ENCODE data around the gene POLL. TPM values are rescaled to one million over a fixed set of nuclear protein-coding genes. Genes with fewer than 3 reads are reported as not detected.

POLL gene
- total RNA-seq, 1 experiment from 2014 or later = 27.2 TPM

- TF ChIP-seq EZH2 (IDR thresholded peaks at IDR 0.05; ENCODE audit: borderline replicate concordance, low read depth, low read length, poor library complexity, severe bottlenecking) (no peak), CTCF (conservative IDR thresholded peaks at IDR 0.05; ENCODE audit: low read depth, low read length) (no peak)
- H3K27ac ChIP-seq (ENCODE audit: low read depth, low read length, poor library complexity, severe bottlenecking) = no peak overlapping the region
- H3K36me3 ChIP-seq (ENCODE audit: insufficient read depth, low read length, poor library complexity, severe bottlenecking) = no peaks in the 10 kb centered on the region
- no peaks in the 10 kb centered on the region for H3K4me1 ChIP-seq (ENCODE audit: insufficient read depth, low read length, poor library complexity, severe bottlenecking)
- ChIA-PET CTCF (interaction anchor here (1.3 kb wide), 1 partner anchor 8 kb away, joined by 4 read pairs; no protein-coding TSS in a partner anchor), POLR2A (ENCODE audit: low non-redundant PET) (no interaction called here)
- no TSS peak for BruUV-seq (replicated peaks)
- H3K27me3 ChIP-seq (replicated peaks; ENCODE audit: insufficient read depth, low read depth, low read length, poor library complexity) = peaks cover 3% of the 10 kb centered on the region
- H3K9me3 ChIP-seq (ENCODE audit: low read depth, low read length, poor library complexity, severe bottlenecking) = no peaks in the 10 kb centered on the region
- DNase-seq (ENCODE audit: low spot score) = no peak
- intact Hi-C loops (cut with micrococcal nuclease; ENCODE audit: unreplicated experiment) = no loop called here
- no peak overlapping the region for H3K4me3 ChIP-seq (ENCODE audit: low read depth, low read length, poor library complexity, severe bottlenecking)
Observed at GRCh38 chr10:101561068-101561915, 26.8 kb downstream of the POLL start.

GRCh38 chr10:101560298-101561067 is 27.6 kb downstream of the POLL start:
- ChIA-PET POLR2A (ENCODE audit: low non-redundant PET) (no interaction called here), CTCF (no interaction called here)
- intact Hi-C loops (cut with micrococcal nuclease; ENCODE audit: unreplicated experiment) = no loop called here
- Histone ChIP-seq H3K4me1 (ENCODE audit: insufficient read depth, low read length, poor library complexity, severe bottlenecking) (no peaks in the 10 kb centered on the region), H3K9me3 (ENCODE audit: low read depth, low read length, poor library complexity, severe bottlenecking) (no peaks in the 10 kb centered on the region), H3K27ac (ENCODE audit: low read depth, low read length, poor library complexity, severe bottlenecking) (no peak overlapping the region), H3K4me3 (ENCODE audit: low read depth, low read length, poor library complexity, severe bottlenecking) (no peak overlapping the region), H3K36me3 (ENCODE audit: insufficient read depth, low read length, poor library complexity, severe bottlenecking) (no peaks in the 10 kb centered on the region), H3K27me3 (replicated peaks; ENCODE audit: insufficient read depth, low read depth, low read length, poor library complexity) (no peaks in the 10 kb centered on the region)
- TF ChIP-seq CTCF (conservative IDR thresholded peaks at IDR 0.05; ENCODE audit: low read depth, low read length) (no peak), EZH2 (IDR thresholded peaks at IDR 0.05; ENCODE audit: borderline replicate concordance, low read depth, low read length, poor library complexity, severe bottlenecking) (no peak)
- no TSS peak for BruUV-seq (replicated peaks)
- no peak for DNase-seq (ENCODE audit: low spot score)

- ChIA-PET CTCF (no interaction called here), POLR2A (ENCODE audit: low non-redundant PET) (no interaction called here)
- H3K27ac ChIP-seq (ENCODE audit: low read depth, low read length, poor library complexity, severe bottlenecking) = no peak overlapping the region
- no peak for DNase-seq (ENCODE audit: low spot score)
- TF ChIP-seq EZH2 (IDR thresholded peaks at IDR 0.05; ENCODE audit: borderline replicate concordance, low read depth, low read length, poor library complexity, severe bottlenecking) (no peak), CTCF (conservative IDR thresholded peaks at IDR 0.05; ENCODE audit: low read depth, low read length) (no peak)
- no TSS peak for BruUV-seq (replicated peaks)
- H3K4me1 ChIP-seq (ENCODE audit: insufficient read depth, low read length, poor library complexity, severe bottlenecking) = no peaks in the 10 kb centered on the region
- no peaks in the 10 kb centered on the region for H3K9me3 ChIP-seq (ENCODE audit: low read depth, low read length, poor library complexity, severe bottlenecking)
- H3K27me3 ChIP-seq (replicated peaks; ENCODE audit: insufficient read depth, low read depth, low read length, poor library complexity) = no peaks in the 10 kb centered on the region
- intact Hi-C loops (cut with micrococcal nuclease; ENCODE audit: unreplicated experiment) = no loop called here
- no peak overlapping the region for H3K4me3 ChIP-seq (ENCODE audit: low read depth, low read length, poor library complexity, severe bottlenecking)
- H3K36me3 ChIP-seq (ENCODE audit: insufficient read depth, low read length, poor library complexity, severe bottlenecking) = no peaks in the 10 kb centered on the region
Observed at GRCh38 chr10:101559596-101560297, 28.3 kb downstream of the POLL start.
